RWPE1 (cell line): ENCODE data around the gene OR2T11.
"Not testable (repeated sequence)": the region's sequence is repeated elsewhere in the genome, so short reads cannot be mapped to it uniquely, and the experiment has no call there.

Source experiments
- CTCF ChIA-PET: fragments of 350-600 bp; sonication (Branson Sonifier 250); formaldehyde crosslinking; extraction: SDS; loops from one replicate; lab custom pipeline; 2021; lab: Yijun Ruan, JAX
- POLR2A ChIA-PET: fragments of 400-600 bp; formaldehyde crosslinking; extraction: SDS; loops from one replicate; lab custom pipeline; 2020; ENCODE audit warnings: antibody characterized with exemption; ENCODE audit not compliant: low non-redundant PET; lab: Yijun Ruan, JAX
- DNase-seq: peaks from one replicate; pipeline ENCODE4 v3.0.0; 2012; ENCODE audit warnings: low spot score
- H3K27ac ChIP-seq: fragments of 450-650 bp; 2 replicates; pipeline ENCODE4 v1.5.1; 2017
- TF ChIP-seq, protein P1 (sequence below): fragments of 450-650 bp; conservative IDR thresholded peaks from 2 replicates; pipeline ENCODE4 v1.5.1; 2017; ENCODE audit warnings: low read depth, mild to moderate bottlenecking

Gene OR2T11, protein sequence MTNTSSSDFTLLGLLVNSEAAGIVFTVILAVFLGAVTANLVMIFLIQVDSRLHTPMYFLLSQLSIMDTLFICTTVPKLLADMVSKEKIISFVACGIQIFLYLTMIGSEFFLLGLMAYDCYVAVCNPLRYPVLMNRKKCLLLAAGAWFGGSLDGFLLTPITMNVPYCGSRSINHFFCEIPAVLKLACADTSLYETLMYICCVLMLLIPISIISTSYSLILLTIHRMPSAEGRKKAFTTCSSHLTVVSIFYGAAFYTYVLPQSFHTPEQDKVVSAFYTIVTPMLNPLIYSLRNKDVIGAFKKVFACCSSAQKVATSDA

DNA sequence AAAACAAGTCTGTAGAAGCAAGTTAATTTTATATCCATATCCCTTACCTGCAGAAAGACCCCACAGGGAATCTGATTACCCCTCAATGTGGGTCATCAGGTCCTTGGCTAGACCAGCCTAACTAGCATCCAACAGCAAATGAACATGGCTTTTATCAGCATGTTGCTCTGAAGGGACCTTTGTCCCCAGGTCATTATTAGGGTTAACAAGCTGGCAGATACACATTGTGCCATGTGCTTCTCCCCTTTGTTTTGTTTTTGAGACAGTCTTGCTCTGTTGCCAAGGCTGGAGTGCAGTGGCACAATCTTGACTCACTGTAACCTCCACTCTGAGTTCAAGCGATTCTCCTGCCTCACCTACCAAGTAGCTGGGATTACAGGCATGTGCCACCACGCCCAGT is at the start of gene OR2T11:
Gene OR2T11, minus strand, starts transcription at position 101 of the 400 bp plus-strand sequence. CDS start 7,963 bp downstream, outside the sequence.
- H3K27ac ChIP-seq, DNase-seq, POLR2A ChIA-PET, CTCF ChIA-PET: not testable (repeated sequence)

GRCh38 chr1:248681651-248682050 is 46.8 kb upstream of the OR2T11 start:
- no peak for DNase-seq
- TF ChIP-seq, protein P1, sequence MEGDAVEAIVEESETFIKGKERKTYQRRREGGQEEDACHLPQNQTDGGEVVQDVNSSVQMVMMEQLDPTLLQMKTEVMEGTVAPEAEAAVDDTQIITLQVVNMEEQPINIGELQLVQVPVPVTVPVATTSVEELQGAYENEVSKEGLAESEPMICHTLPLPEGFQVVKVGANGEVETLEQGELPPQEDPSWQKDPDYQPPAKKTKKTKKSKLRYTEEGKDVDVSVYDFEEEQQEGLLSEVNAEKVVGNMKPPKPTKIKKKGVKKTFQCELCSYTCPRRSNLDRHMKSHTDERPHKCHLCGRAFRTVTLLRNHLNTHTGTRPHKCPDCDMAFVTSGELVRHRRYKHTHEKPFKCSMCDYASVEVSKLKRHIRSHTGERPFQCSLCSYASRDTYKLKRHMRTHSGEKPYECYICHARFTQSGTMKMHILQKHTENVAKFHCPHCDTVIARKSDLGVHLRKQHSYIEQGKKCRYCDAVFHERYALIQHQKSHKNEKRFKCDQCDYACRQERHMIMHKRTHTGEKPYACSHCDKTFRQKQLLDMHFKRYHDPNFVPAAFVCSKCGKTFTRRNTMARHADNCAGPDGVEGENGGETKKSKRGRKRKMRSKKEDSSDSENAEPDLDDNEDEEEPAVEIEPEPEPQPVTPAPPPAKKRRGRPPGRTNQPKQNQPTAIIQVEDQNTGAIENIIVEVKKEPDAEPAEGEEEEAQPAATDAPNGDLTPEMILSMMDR: no peak
- POLR2A ChIA-PET: no interaction called here
- H3K27ac ChIP-seq: no peak overlapping the region
- CTCF ChIA-PET: no interaction called here

DNA sequence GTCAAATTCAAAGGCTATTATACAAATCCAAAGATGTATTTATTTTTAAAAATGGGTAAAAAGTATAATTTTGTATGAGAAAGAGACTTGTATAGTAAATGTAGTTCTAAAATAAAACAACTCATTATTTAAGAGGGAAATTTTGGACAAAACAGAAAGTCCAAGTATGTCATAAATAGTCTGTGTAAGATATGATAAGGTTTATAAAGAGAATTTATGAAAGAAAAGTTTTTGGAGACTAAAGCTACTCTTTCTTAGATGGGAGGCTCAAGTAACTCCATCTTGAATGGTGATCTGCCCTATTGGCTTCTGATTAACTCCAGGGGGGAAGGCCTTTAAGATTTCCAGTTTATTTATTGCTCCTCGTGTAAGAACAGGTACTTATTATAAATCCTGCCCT is 35.1 kb upstream of the OR2T11 start:
- H3K27ac ChIP-seq: no peak overlapping the region
- TF ChIP-seq, protein P1: no peak
- CTCF ChIA-PET: no interaction called here
- POLR2A ChIA-PET: no interaction called here
- no peak for DNase-seq

DNA sequence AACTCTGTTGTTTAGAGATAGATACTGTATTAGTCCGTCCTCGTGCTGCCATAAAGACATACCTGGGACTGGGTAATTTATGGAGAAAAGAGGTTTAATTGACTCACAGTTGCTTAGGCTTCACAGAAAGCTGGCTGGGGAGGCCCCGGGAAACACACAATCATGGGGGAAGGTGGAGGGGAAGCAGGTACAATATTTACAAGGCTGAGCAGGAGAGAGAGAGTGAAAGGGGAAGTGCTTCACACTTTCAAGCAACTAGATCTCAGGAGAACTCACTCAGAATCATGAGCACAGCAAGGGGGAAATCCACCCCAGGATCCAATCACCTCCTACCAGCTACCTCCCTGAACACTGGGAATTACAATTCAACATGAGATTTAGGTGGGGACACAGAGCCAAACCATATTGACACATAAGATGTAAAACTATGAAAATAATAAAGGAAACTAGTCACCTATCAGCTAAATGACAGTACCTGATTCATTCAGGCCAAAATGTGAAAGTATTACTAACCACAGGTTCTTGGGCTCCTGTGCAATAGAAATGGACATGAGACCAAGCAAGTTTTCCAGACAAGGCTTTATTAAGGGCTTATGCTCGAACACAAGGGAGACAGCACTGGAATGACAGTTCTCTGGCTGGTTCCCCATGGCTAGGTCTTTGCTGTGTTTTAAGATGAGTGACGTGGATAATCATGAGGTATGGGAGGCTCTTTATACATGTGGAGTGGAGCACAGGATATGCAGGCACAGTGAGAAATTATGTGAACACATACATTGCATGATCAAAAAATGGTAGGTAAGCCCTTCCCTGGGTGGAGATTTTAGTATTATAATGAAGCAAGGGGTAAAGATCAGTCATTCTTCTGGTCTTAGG is 28.8 kb upstream of the OR2T11 start:
- H3K27ac ChIP-seq, POLR2A ChIA-PET, DNase-seq, CTCF ChIA-PET: not testable (repeated sequence)

DNA sequence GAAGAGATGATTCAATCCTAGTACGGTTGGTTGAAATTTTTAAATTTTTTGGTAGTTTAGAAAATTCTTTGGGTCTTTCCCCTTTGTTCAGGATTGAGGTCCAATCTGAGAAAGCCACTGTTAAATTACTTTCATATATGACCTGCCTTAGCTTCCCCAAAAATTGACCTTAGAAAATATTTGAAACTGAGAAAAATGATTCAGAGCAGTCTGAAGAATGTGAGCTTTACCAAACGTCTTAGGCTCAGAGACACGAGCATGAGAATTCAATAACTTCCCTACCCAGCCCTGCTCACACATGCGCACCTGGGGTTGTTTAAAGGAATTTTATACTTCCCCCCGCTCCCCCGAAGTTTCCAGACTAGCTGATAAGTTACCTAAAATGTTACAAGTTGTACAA is 21.9 kb upstream of the OR2T11 start:
- CTCF ChIA-PET, DNase-seq, POLR2A ChIA-PET, H3K27ac ChIP-seq: not testable (repeated sequence)

DNA sequence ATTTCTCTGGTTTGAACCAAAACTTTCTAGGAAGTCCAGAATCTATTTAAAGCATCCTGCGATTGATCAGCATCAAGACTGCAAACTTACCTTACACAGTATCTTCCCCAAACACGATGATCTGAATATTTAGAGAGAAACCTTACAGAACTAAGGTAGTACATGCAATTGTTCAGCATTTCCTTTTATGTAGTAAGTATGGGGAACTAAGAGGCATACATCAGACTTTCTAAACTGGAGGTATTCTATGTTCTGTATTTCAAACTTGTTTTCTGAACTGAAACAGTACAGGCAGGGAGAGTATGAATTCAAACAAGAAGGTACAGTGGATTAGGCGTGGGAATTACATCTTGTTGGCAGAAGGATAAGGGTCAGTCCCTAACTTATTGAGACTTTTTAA is 20.5 kb upstream of the OR2T11 start, which contains the start of gene OR2T27:
Gene OR2T27, minus strand, starts transcription at position 175 of the 400 bp plus-strand sequence. CDS start 4,644 bp downstream, outside the sequence.
- POLR2A ChIA-PET, H3K27ac ChIP-seq, DNase-seq, CTCF ChIA-PET: not testable (repeated sequence)

DNA sequence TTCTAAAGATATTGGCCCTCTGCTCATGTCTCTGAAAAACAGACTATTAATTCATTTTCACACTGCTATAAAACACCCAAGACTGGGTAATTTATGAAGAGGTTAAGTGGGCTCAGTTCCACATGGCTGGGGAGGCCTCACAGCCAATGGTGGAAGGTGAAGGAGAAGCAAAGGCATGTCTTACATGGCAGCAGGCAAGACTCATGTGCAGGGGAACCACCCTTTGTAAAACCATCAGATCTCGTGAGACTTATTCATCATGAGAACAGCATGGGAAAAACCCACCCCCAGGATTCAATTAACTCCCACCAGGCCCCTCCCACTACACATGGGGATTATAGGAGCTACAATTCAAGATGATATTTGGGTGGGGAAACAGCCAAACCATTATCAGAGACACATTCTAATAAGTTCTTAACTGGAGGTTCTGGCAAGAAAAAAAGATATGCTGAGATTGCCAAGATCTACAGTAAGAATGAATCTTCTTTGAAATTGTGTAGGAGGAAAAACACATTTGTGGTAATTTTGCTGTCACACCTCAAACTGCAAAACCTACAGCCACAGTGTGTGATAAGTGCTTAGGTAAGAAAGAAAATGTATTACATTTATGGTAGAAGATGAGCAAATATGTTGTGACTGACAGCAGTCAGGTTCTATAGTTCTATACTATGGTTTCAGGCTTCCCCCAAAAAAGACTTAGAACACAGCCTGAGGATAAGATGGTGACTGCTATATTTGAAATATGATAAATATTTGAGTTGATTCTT is 14.1 kb upstream of the OR2T11 start:
- POLR2A ChIA-PET, H3K27ac ChIP-seq, CTCF ChIA-PET, DNase-seq: not testable (repeated sequence)

DNA sequence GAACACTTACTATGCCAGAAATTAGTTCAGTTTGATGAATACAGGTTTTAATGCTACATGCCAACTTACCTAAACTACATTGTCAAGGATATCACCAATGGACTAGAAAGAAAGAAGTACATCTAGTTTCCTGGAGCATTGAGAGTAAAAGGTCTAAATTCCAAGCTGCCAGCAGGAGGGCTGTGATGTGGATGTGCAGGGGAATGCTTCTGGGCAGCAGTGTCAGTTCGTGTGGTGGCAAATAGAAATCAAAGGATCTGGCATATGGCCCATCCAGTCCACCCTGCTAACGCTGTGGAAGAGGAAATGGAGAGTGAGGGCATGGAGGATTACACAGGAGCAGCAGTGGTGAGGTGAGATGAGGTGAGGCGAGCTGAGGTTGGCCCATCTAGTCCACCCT is 10.3 kb upstream of the OR2T11 start, which contains the start of gene OR2T35:
Gene OR2T35, minus strand, starts transcription at position 101 of the 400 bp plus-strand sequence. CDS start 6,020 bp downstream, outside the sequence.
- POLR2A ChIA-PET, H3K27ac ChIP-seq, CTCF ChIA-PET, DNase-seq: not testable (repeated sequence)

DNA sequence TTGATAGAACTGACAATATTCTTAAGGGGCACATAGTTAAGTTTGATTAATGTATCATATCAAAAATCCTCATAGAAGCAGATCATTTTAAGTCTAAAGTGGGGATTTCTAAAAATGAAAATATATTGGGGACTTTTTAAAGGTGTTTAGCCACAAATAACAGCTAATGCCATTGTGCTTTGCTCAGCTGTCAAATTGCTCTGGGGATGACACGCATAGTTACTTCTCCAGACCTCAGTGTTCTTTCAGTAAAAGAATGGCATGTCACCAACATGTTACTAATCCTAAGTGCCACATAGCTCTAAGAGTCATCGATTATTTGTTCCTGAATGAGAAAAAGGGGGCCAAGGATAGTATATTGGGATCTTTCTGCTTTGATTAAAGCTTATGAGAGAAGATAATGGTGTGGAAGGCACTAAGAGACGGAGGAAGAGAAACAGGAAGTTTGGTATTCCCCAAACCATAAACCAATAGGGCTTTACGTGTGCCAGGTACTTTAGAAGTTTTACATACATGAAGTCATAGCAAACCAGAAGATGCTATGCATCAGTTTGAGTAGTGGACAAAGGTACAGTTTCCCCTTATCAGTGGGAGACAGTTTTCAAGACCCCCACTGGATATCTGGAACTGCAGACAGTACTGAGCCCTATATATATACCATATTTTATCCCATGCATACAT is 8.2 kb upstream of the OR2T11 start:
- CTCF ChIA-PET, POLR2A ChIA-PET, DNase-seq, H3K27ac ChIP-seq: not testable (repeated sequence)

DNA sequence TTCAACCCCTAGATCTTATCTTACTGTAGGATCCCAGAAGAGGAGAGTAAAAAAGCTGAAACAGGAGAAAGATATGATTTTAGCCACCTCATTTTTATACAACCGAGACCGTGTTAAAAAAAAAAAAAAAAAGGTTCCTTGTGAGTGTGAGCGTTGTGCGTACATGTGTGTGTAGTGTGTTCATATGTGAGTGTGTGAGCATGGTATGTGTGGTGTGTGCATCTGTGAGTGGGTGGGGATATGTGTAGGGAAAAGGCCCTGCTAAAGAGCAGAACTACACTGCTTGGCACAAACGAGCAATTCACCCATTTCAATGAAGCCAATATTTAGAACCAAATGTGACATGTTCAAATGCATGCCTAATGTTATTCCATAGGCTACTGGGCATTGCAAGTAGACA is 6.7 kb upstream of the OR2T11 start:
- H3K27ac ChIP-seq, CTCF ChIA-PET, DNase-seq, POLR2A ChIA-PET: not testable (repeated sequence)

- H3K27ac ChIP-seq, POLR2A ChIA-PET, DNase-seq, CTCF ChIA-PET: not testable (repeated sequence)
Measured at GRCh38 chr1:248640906-248641305, 6.0 kb upstream of the OR2T11 start.

- DNase-seq, POLR2A ChIA-PET, H3K27ac ChIP-seq, CTCF ChIA-PET: not testable (repeated sequence)
Measured at GRCh38 chr1:248639652-248640051, 4.8 kb upstream of the OR2T11 start.

DNA sequence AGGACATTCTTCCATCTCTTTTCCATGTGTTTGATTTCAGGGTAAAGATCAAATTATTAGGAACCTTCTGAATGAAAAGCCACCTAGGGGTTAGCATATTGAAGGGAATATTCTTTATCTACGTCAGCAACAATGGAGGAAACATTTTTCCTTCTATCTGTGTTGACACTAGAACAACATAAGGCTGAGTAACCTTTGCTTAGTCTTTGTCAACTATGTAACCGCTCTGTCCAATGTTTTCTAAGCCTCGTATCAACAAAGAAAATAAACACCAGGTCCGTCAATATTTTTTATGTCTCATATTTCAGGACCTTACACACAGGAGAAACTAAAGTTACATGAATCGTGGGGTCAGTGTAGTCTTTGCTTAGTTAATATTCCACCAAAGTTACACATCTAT is 1.7 kb upstream of the OR2T11 start:
- POLR2A ChIA-PET, H3K27ac ChIP-seq, DNase-seq, CTCF ChIA-PET: not testable (repeated sequence)
